HG02938 (cell line): ENCODE measurements around the gene SLC47A1.
"Not testable (repeated sequence)": the region's sequence is repeated elsewhere in the genome, so short reads cannot be mapped to it uniquely, and the experiment has no call there.

Experiments
- ATAC-seq: cut with Tn5 transposase; IDR thresholded peaks from one replicate; pipeline ENCODE4 v1.9.1; 2021; ENCODE audit warnings: mild to moderate bottlenecking, moderate library complexity; ENCODE audit not compliant: unreplicated experiment

SLC47A1 gene

GRCh38 chr17:19519388-19520291, 14.0 kb upstream of the SLC47A1 start:
- ATAC-seq = not testable (repeated sequence)

GRCh38 chr17:19520641-19521040, 13.0 kb upstream of the SLC47A1 start:
- ATAC-seq = no peak

- ATAC-seq = no peak
Observed at GRCh38 chr17:19523690-19524089, 10.0 kb upstream of the SLC47A1 start.

- ATAC-seq = not testable (repeated sequence)
Observed at GRCh38 chr17:19526950-19527349, 6.7 kb upstream of the SLC47A1 start.

GRCh38 chr17:19531780-19532501, 1.7 kb upstream of the SLC47A1 start:
- ATAC-seq = no peak

- no peak for ATAC-seq
Observed at GRCh38 chr17:19533036-19533717, 477 bp upstream of the SLC47A1 start.

GRCh38 chr17:19534562-19535149, 1.0 kb downstream of the SLC47A1 start:
- ATAC-seq = no peak

- ATAC-seq = no peak
Observed at GRCh38 chr17:19537111-19537510, 3.5 kb downstream of the SLC47A1 start.

- no peak for ATAC-seq
Observed at GRCh38 chr17:19538095-19539039, 4.7 kb downstream of the SLC47A1 start.

- ATAC-seq = no peak
Observed at GRCh38 chr17:19539040-19539399, 5.4 kb downstream of the SLC47A1 start.

- no peak for ATAC-seq
Observed at GRCh38 chr17:19539841-19540311, 6.2 kb downstream of the SLC47A1 start.

GRCh38 chr17:19540706-19541370, 7.2 kb downstream of the SLC47A1 start:
- ATAC-seq = no peak

- ATAC-seq = no peak
Observed at GRCh38 chr17:19541445-19541844, 7.8 kb downstream of the SLC47A1 start.

GRCh38 chr17:19542247-19542646, 8.6 kb downstream of the SLC47A1 start:
- ATAC-seq = no peak

- ATAC-seq = no peak
Observed at GRCh38 chr17:19544366-19544765, 10.7 kb downstream of the SLC47A1 start.

GRCh38 chr17:19546289-19547065, 12.8 kb downstream of the SLC47A1 start:
- no peak for ATAC-seq

- ATAC-seq = no peak
Observed at GRCh38 chr17:19549746-19550623, 16.3 kb downstream of the SLC47A1 start.

GRCh38 chr17:19551165-19551564, 17.5 kb downstream of the SLC47A1 start:
- ATAC-seq = no peak
